ENCODE measurements around the gene IGF2R.

DNA sequence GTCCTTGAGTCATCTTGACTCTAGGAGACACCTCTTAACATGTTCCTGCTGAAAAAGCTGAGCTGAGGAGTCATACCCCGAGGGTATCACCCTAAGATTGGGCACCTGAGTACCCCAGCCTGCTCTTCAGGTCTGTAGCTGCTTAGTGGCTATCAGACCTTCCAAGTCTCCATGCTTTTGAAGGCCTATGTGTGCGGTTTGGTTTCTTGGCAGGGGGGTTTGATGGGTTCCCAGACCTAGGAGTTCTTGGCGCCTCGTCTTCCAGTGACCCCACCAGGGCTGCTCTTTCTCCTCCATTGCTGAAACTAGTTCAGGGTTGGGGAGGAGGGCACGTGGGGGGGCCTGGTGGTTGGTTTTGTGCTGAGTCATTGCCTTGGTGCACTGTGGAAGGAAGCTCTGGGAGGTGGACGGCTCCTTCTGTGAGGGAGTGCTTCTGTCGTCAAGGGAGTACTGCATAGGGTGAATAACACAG, 20.1 kb downstream of the IGF2R start:
- TF ChIP-seq, protein P1, sequence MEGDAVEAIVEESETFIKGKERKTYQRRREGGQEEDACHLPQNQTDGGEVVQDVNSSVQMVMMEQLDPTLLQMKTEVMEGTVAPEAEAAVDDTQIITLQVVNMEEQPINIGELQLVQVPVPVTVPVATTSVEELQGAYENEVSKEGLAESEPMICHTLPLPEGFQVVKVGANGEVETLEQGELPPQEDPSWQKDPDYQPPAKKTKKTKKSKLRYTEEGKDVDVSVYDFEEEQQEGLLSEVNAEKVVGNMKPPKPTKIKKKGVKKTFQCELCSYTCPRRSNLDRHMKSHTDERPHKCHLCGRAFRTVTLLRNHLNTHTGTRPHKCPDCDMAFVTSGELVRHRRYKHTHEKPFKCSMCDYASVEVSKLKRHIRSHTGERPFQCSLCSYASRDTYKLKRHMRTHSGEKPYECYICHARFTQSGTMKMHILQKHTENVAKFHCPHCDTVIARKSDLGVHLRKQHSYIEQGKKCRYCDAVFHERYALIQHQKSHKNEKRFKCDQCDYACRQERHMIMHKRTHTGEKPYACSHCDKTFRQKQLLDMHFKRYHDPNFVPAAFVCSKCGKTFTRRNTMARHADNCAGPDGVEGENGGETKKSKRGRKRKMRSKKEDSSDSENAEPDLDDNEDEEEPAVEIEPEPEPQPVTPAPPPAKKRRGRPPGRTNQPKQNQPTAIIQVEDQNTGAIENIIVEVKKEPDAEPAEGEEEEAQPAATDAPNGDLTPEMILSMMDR (IDR thresholded peaks at IDR 0.05): no peak
- TF ChIP-seq POLR2A (IDR thresholded peaks at IDR 0.05): no peak

Data from esophagus squamous epithelium (tissue), 4 donors.